Measurements from ENCODE around the gene PATL1. TPM values are rescaled to one million over a fixed set of nuclear protein-coding genes. Genes with fewer than 3 reads are reported as not detected.

The PATL1 gene
- total RNA-seq, 1 donor from 2014 or later: 39.3 TPM

DNA sequence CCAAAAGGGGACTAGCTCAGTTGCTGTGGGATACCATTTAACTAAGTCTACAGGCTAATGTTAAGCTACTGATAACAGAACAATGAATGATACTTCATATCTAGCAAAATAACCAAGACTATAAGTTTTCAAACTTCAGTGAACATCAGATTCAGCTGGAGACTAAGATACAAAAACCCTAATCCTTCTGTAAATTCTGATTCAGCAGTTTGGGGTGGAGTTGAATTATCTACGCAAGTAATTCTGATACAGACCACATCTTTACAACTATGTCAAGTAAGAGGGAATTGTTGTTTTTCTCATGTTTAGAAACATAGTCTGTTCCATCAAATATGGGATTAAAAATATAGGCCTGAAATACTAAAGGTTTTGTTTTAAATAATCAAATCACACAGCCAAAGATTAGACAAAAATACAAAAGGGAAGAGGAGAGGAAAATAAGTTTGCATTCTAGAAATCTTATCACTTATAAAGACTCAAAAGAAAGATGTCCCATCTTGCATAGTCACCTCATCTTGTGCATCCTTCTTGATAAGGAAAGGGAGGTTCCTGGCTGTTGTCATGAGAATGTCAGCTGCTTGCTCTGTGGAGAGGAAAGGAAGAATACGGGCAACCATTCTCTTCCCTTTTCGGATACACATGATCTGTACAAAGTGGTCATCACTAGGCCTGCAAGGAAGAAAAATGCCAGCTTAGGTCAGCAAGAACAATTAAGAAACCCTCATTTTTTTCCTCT is 21.4 kb downstream of the PATL1 start:
- Mint-ChIP-seq H3K4me3 (ENCODE audit: unreplicated experiment) (no peak overlapping the region), H3K27me3 (ENCODE audit: unreplicated experiment) (no peaks in the 10 kb centered on the region), H3K27ac (ENCODE audit: unreplicated experiment) (no peak overlapping the region), H3K36me3 (ENCODE audit: unreplicated experiment) (peaks cover 72% of the 10 kb centered on the region), H3K9me3 (ENCODE audit: unreplicated experiment) (no peaks in the 10 kb centered on the region), H3K4me1 (ENCODE audit: unreplicated experiment) (no peaks in the 10 kb centered on the region)
- DNase-seq (ENCODE audit: extremely low spot score, unreplicated experiment): no peak
- TF ChIP-seq, protein P1, sequence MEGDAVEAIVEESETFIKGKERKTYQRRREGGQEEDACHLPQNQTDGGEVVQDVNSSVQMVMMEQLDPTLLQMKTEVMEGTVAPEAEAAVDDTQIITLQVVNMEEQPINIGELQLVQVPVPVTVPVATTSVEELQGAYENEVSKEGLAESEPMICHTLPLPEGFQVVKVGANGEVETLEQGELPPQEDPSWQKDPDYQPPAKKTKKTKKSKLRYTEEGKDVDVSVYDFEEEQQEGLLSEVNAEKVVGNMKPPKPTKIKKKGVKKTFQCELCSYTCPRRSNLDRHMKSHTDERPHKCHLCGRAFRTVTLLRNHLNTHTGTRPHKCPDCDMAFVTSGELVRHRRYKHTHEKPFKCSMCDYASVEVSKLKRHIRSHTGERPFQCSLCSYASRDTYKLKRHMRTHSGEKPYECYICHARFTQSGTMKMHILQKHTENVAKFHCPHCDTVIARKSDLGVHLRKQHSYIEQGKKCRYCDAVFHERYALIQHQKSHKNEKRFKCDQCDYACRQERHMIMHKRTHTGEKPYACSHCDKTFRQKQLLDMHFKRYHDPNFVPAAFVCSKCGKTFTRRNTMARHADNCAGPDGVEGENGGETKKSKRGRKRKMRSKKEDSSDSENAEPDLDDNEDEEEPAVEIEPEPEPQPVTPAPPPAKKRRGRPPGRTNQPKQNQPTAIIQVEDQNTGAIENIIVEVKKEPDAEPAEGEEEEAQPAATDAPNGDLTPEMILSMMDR (IDR thresholded peaks at IDR 0.05): no peak

DNA sequence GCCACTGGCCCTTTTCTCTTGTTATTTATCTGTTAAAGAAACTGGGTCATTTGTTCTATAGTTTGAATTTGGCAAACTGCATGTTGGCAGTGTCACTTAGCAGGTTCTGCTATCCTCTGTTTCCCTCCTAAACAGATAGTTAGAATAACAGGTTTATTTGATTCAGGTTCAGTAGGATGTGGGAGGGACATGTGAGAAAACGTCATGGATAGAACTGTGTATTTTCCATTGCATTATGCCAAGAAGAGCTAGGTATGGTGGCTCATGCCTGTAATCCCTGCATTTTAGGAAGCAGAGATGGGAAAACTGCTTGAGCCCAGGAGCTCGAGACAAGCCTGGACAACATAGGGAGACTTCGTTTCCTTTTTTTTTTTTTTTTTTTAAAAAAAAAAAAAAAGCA is 24.3 kb downstream of the PATL1 start:
- H3K27me3 Mint-ChIP-seq (ENCODE audit: unreplicated experiment): no peaks in the 10 kb centered on the region
- TF ChIP-seq, protein P1 (IDR thresholded peaks at IDR 0.05): no peak
- H3K36me3 Mint-ChIP-seq (ENCODE audit: unreplicated experiment): peaks cover 71% of the 10 kb centered on the region
- H3K4me1 Mint-ChIP-seq (ENCODE audit: unreplicated experiment): no peaks in the 10 kb centered on the region
- no peaks in the 10 kb centered on the region for H3K9me3 Mint-ChIP-seq (ENCODE audit: unreplicated experiment)
- no peak overlapping the region for H3K4me3 Mint-ChIP-seq (ENCODE audit: unreplicated experiment)
- no peak overlapping the region for H3K27ac Mint-ChIP-seq (ENCODE audit: unreplicated experiment)
- no peak for DNase-seq (ENCODE audit: extremely low spot score, unreplicated experiment)

DNA sequence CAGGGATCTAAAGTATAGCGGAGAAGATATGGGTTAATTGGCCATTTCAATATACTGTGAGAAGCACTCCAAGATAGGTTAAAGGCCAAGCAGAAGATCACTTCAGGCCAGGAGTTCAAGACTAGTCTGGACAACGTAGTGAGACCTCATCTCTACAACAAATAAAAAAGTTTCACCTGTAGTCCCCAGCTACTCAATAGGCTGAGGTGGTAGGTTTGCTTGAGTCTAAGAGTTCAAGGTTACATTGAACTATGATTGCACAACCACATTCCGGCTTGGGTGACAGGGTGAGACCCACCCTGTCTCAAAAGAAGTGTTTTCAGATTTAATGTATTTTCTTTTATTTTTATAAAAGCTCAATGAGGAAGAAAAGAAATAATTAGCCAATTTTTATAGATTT is 25.4 kb downstream of the PATL1 start:
- H3K4me3 Mint-ChIP-seq (ENCODE audit: unreplicated experiment): no peak overlapping the region
- H3K4me1 Mint-ChIP-seq (ENCODE audit: unreplicated experiment): no peaks in the 10 kb centered on the region
- H3K9me3 Mint-ChIP-seq (ENCODE audit: unreplicated experiment): no peaks in the 10 kb centered on the region
- peaks cover 72% of the 10 kb centered on the region for H3K36me3 Mint-ChIP-seq (ENCODE audit: unreplicated experiment)
- H3K27me3 Mint-ChIP-seq (ENCODE audit: unreplicated experiment): no peaks in the 10 kb centered on the region
- H3K27ac Mint-ChIP-seq (ENCODE audit: unreplicated experiment): no peak overlapping the region
- TF ChIP-seq, protein P1 (IDR thresholded peaks at IDR 0.05): no peak
- no peak for DNase-seq (ENCODE audit: extremely low spot score, unreplicated experiment)

DNA sequence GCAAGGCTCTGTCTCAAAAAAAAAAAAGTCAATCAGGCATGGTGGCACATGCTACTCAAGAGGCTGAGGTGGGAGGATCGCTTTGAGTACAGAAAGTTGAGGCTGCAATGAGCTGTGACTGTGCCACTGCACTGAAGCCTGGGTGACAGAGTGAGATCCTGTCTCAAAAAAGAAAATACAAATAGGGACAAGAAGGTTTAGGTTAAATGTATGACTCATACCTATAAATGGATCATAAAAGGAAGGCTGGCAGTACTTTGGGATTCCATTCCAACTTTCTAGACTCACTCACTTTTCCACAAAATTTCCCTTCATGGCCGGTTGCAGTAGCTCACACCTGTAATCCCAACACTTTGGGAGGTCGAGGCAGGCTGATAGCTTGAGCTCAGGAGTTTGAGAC is 27.7 kb downstream of the PATL1 start:
- H3K27ac Mint-ChIP-seq (ENCODE audit: unreplicated experiment): no peak overlapping the region
- no peak overlapping the region for H3K4me3 Mint-ChIP-seq (ENCODE audit: unreplicated experiment)
- H3K9me3 Mint-ChIP-seq (ENCODE audit: unreplicated experiment): no peaks in the 10 kb centered on the region
- H3K27me3 Mint-ChIP-seq (ENCODE audit: unreplicated experiment): no peaks in the 10 kb centered on the region
- no peak for DNase-seq (ENCODE audit: extremely low spot score, unreplicated experiment)
- H3K36me3 Mint-ChIP-seq (ENCODE audit: unreplicated experiment): peaks cover 77% of the 10 kb centered on the region
- TF ChIP-seq, protein P1 (IDR thresholded peaks at IDR 0.05): no peak
- no peaks in the 10 kb centered on the region for H3K4me1 Mint-ChIP-seq (ENCODE audit: unreplicated experiment)

DNA sequence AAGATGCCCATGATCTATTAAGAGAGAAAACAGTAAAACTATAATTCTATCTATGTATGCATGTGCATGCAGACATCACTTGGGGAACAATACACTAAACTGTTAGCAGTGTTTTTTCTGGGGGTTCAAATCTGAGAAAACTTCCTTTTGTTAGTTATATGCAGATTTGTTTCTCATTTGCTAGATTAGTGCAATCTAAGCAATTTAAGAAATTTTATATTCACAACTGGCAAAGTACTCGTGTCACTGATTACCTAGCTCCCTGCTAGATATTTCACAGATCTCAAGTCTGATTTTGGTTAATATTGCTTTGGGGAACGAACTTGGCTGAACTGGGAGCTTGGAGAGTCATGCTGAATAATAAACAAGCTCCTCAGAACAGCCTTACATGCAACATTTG is 38.3 kb downstream of the PATL1 start:
- no peak for DNase-seq (ENCODE audit: extremely low spot score, unreplicated experiment)
- Mint-ChIP-seq H3K9me3 (ENCODE audit: unreplicated experiment) (no peaks in the 10 kb centered on the region), H3K4me1 (ENCODE audit: unreplicated experiment) (peaks cover 14% of the 10 kb centered on the region), H3K27me3 (ENCODE audit: unreplicated experiment) (no peaks in the 10 kb centered on the region), H3K36me3 (ENCODE audit: unreplicated experiment) (peaks cover 6% of the 10 kb centered on the region), H3K4me3 (ENCODE audit: unreplicated experiment) (no peak overlapping the region), H3K27ac (ENCODE audit: unreplicated experiment) (no peak overlapping the region)
- TF ChIP-seq, protein P1 (IDR thresholded peaks at IDR 0.05): no peak

All from osteocyte (in vitro differentiated cells).